GM21786 (cell line): ENCODE data around the gene OSBPL9.
A peak's percentile ranks its signal among the peaks of the same experiment; 100 is the strongest.

Source experiments
- ATAC-seq: cut with Tn5 transposase; IDR thresholded peaks from one replicate; pipeline ENCODE4 v1.9.1; 2021; ENCODE audit not compliant: unreplicated experiment

OSBPL9 gene

DNA sequence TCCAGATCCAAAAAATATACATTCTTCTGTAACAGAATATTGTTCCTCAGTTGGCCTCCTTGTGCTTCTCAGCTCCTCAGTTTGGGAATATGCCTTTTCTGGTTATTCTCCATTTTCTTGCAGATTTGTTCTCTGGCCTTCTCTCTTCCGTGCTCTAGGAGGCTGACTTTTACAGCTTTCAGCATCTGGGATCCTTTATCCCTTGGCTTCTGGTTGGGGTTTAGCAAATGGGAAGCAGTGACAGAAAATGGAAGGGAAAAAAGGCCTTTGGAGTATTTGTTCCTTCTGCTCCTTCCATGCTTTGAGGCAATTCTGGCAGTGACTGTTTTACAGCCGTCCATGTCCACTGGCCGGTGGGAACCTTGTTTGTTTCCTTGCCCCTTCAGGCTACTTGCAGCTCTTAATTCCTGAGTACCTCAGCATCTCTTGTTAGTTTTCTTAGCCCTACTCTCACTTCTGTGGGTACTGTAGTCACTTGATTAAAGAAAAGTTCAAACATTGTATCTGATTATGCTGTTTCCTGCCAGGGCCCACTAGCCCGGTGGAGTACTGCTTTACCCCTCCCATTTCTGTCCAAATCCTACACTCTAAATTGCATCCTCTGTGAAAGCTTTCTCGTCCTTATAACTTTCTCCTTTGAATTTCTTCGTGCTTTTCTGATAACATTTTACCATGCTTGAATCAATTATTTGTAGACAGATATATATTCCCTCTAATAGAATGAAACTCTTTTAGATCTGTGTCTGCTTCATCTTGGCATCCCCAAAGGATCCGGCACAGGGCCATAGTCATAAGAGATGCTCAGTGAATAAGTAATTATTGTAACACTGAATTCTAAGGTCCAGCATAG, 118.2 kb downstream of the OSBPL9 start:
- no peak for ATAC-seq

- no peak for ATAC-seq
These were observed 118.9 kb downstream of the OSBPL9 start for GRCh38 chr1:51735746-51736254.

- ATAC-seq = no peak
These were observed 119.8 kb downstream of the OSBPL9 start for GRCh38 chr1:51736702-51737101.

DNA sequence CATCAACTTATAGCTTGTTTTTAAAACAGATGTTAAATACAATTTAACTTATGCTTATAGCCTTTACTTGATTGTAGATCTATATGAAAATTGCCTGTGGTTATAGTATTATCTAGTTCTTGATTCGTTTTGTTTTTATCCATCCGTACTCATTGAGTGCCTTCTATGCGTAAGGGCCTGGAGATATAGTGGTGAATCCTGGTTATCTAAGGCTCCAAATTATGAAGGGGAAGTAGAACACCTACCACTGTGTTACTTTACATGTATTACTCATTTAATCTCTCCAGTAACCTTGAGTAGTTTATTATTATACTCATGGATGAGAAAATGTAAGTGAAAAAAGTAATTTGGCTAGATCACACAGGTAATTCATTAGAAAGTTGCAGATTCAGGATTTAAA, 121.8 kb downstream of the OSBPL9 start:
- no peak for ATAC-seq

GRCh38 chr1:51740652-51741051, 123.8 kb downstream of the OSBPL9 start:
- no peak for ATAC-seq

GRCh38 chr1:51741121-51741681, 124.3 kb downstream of the OSBPL9 start:
- no peak for ATAC-seq

DNA sequence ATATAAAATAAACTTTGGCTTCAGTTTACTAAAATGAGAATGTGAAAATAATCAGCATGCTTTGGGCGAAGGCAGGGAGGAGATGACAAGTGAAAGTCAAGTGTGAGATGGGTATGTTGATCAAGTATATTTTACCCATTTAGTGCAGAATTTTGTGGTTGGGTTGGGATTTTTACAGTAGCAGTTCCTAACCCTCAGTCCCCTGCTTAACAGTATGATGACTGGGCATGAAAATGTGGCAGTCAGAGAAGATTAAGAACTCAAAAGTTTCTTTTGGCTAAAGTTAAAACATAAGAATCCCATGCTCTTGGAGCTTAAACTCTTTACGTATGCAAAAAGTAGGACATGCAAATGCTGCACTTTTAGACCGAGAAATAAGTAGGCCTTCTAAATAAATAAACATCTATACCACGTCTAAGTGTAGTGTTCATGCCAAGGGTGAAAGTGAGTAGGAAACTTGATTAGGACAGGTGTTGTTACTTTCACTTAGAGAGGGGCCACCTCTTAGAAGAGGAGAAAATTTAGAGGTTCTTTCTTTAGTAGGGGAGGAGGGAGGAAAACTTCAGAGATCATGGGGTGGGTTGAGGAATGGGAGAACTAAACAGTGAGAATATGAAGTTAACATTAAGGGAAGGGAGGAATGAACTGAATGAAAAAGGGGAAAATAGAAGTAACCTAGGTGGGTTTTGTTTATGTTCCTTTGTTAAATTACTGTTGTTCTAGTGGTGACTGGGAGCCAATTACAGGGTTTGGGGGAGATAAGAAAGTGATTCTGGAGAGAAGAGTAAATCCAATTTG, 127.8 kb downstream of the OSBPL9 start:
- peak; percentile 63 for ATAC-seq

DNA sequence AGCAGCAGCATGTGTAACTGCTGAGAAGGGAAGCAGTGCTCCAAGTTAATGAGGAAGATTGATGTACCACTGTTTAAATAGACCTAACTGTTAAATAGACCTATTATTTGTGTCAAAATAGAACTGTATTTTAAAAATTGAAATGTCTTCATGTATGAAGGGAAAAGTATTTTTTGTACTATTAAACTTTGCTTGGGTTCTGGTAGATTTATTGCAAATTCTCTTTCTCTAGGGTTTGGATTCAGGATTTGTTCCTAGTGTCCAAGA, 128.3 kb downstream of the OSBPL9 start:
- no peak for ATAC-seq

- ATAC-seq = no peak
These were observed 132.3 kb downstream of the OSBPL9 start for GRCh38 chr1:51749151-51749550.

- ATAC-seq = no peak
These were observed 133.3 kb downstream of the OSBPL9 start for GRCh38 chr1:51750218-51750617.

DNA sequence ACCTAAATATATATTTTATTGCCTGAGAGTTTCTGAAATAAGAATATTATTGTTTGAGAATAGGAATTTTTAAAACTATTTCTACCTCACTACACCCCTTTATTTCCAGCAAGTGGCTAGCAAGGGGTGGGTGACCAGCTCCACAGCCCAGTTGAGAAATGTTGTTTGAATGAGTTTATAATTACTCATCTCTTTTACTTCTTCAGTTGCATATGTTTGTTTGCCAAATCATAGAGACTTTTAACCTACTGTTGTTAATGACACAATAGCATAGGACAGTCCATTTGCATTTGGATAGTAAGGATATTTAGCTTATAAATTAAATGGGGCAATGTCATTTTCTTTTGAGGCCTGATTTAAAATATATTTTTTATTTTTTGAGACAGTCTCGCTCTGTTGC, 133.8 kb downstream of the OSBPL9 start:
- no peak for ATAC-seq

- ATAC-seq = no peak
These were observed 135.4 kb downstream of the OSBPL9 start for GRCh38 chr1:51752073-51752948.

GRCh38 chr1:51753969-51754368, 137.1 kb downstream of the OSBPL9 start:
- no peak for ATAC-seq

GRCh38 chr1:51754666-51755065, 137.8 kb downstream of the OSBPL9 start:
- ATAC-seq = no peak

- ATAC-seq = no peak
These were observed 138.5 kb downstream of the OSBPL9 start for GRCh38 chr1:51755437-51755836.

- ATAC-seq = no peak
These were observed 139.4 kb downstream of the OSBPL9 start for GRCh38 chr1:51756290-51756689.

- no peak for ATAC-seq
These were observed 141.4 kb downstream of the OSBPL9 start for GRCh38 chr1:51758310-51758709.

GRCh38 chr1:51760872-51761271, 144.0 kb downstream of the OSBPL9 start:
- ATAC-seq = no peak

- ATAC-seq = no peak
These were observed 144.5 kb downstream of the OSBPL9 start for GRCh38 chr1:51761351-51761750.

DNA sequence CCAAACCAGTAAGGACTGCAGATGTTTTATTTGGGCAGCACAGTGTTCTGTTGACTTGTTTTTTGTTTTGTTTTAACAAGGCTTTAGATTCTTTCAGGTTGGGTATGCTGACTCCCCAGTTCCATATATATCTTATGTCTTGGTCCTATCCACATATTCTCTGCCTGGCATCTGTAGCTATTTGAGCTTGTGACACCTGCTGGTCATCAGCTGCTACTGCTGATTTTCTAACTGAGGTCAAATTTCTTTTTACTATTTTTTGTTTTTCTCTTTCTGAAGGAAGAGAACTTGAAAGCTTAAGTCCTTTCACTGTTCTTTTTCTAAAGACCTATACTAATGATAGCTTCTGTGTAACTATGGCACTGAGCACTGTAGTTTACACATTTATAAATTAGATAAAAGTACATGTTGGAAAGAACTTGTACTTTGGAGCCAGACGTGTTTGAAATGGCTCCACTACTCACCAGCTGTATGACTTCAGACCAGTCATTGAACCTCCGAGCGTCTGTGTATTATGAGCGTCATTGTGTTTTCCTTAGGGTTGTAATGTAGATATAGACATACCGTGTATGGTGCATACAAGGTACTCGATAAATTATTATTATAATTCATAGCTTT, 152.2 kb downstream of the OSBPL9 start:
- ATAC-seq = no peak

GRCh38 chr1:51776408-51776807, 159.5 kb downstream of the OSBPL9 start:
- ATAC-seq = no peak
